T-helper 2 cell (primary cell): Measurements from ENCODE around the gene SPG21.
"Not testable (repeated sequence)": the region's sequence is repeated elsewhere in the genome, so short reads cannot be mapped to it uniquely, and the experiment has no call there.

ENCODE experiments used
- DNase-seq, 5 experiments: peaks; one replicate each; pipeline versions ENCODE4 v3.0.0 to v3.0.0-alpha.2; 2012 to 2022
- total RNA-seq, 2 donors: gene quantifications; one replicate each; lab custom pipeline; 2026; lab: John Stamatoyannopoulos, UW

Gene SPG21, protein sequence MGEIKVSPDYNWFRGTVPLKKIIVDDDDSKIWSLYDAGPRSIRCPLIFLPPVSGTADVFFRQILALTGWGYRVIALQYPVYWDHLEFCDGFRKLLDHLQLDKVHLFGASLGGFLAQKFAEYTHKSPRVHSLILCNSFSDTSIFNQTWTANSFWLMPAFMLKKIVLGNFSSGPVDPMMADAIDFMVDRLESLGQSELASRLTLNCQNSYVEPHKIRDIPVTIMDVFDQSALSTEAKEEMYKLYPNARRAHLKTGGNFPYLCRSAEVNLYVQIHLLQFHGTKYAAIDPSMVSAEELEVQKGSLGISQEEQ
- total RNA-seq, result 38.5 to 39.3 reads per million in 2 donors

DNA sequence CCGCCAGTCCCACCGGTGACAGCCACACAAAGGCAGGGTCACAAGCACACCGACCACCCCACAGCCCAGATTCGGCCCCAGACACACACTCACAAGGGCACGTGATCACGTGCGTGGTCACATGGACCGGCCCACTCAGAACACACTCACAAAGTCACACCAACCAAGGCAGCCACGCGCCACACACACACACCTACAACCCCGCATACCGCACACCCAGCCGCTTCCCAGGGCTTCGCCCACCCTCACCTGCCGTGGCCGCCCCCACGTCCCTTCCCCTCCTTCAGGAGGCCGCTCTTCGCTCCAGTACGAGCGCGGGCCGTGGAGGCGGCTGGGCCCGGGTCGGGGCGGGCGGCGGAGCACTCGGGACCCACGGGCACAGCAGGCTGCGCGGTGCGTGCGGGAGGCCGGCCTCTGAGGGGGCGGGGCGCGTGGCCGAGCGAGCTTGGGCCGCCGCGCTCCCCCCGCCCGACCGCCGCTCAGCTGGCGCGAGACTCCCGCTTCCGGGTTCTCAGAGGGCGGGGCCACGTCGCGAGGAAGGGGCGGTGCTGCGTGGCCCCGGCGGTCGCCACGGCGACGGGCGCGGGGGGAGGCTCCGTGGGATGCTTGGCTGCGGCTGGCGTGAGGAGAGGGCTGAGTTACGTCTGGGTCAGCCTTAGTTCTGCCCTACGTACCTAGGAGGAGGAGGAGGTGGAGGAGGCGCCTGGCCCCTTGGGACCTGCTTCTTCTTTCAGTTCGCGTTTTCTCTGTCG, at the start of gene SPG21:
TSS of gene SPG21 (minus strand) at position 499 of the 752 bp plus-strand sequence. CDS start 6,345 bp downstream, outside the sequence.
- peak; percentile 80 to 93 (median 84) for DNase-seq

DNA sequence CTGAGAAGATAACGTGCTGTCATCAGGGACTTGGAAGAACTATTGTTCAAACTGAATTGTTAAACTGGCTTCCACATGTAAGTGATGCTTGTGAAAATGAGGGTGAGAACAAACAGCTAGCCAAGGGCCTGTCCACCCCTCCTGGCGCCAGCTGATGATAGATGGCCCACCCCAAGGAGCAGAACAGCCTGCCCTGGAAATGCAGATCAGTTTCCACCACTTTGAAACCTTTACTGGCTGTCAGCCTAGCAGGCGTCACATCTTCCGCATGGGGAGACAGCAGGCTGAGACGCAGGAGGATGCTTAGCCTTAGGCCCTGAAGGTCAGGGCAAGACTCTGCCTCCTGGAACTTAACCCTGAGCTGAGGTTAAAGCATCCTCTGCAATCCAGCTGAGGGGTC, 49.1 kb upstream of the SPG21 start:
- no peak for DNase-seq

DNA sequence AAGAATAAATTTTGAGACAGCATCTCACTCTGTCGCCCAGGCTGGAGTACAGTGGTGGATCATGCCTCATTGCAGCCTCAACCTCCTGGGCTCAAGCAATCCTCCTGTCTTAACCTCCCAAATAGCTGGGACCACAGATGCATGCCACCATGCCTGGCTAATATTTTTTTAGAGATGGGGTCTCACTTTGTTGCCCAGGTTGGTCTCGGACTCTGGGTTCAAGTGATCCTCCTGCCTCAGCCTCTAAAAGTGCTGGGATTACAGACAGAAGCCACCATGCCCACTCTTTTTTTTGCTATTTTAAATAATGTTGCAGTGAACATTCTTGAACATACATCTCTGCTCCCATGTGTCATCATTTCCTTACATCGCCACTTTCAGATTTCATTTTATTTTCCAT, 48.7 kb upstream of the SPG21 start:
- no peak for DNase-seq

DNA sequence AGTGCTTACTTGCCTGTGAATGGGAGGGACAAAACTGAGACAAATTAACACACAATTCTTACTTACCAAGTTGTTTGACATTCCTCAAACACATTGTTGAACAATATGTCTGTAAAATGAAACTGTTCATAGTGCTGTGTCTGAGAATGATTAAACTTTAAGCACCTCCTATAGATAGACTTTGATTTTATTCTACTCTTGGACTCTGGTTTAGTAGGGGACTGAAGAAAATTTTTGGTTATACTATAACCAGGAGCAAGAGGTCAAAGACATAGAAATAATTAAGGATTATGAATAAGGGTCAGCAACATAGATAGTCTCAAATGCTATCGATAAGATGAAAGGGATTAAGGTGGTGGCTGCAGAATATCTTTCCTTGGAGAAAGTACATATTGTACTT, 47.6 kb upstream of the SPG21 start:
- no peak for DNase-seq

DNA sequence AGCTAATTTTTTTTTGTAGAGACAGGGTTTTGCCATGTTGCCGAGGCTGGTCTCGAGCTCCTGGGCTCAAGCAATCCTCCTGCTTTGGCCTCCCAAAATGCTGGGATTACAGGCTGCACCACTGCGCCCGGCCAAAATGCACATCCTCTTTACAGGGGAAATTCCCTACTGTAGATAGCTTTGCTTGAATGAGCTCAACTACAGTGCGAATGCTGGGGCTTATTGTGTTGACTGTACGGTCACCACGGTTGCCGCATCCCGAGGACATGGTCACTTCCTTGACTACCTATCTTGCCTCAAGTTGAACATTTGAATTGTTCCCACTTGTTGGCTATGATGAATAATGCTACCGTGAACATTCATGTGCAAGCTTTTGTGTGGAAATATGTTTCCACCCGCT, 45.0 kb upstream of the SPG21 start:
- DNase-seq, result no peak

DNA sequence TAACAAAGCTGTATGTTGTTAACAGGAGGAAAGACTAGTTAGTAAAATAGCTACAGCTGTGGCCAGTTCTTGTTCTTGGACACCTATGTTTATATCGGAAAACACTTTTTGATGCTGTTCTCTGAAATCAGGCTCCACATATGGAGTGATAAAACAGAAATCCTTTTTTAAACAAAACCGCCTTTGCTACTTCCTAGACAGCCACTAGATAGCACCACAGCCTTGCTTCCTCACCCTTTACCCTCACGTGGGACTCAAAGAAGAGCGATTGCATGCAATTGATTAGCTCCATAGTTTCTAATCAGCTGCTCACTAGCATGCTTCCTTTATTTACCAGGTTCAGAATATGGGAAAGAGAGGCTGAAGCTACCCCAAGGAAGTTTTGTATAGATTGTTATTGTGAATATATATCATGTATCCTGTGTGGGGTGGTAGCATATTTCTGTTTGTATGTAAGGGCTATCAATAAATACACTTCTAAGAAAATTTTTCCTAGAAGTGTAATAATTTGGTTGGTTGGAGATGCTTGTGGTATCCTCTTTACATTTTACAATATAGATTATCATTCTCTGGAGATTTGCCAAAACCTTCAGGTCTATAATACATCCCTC, 44.0 kb upstream of the SPG21 start:
- peak in 1 of 5 experiments; percentile 67 for DNase-seq

DNA sequence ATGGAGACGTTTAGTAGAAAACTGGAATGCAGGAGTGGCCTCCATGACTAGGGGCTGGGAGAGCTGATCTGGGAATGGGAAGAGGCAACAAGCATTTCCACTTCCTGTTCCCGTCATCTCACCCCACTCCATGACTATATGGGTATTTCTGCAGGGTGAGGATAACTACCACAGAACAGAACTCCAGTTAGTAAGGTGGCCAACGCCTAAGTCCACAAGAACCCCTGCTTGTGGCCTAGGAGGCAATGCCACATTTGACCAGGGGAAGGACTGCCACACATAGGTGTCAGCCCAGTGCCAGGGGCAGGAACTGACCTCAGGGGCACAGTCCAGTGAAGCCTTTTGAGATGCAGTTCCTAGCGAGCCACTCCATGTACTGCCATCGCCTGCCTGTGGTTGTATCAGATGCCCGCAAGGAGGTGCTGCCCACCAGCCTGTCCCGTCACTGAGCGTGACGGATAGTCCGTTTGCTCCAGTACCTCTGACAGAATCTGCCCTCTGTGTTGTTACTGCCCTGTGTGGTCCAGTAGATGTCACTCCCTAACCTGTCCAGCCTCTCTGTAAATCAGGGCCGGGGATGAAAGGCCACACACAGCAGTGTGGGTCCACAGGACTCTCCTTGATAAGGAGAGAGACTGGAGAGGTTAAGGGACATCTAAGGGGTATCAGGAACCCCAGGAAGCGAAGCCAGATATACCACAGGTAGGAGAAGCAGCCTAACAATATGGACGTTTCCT, 43.3 kb upstream of the SPG21 start:
- DNase-seq, result peak in 3 of 5 experiments; percentile 14 to 59 (median 23)

DNA sequence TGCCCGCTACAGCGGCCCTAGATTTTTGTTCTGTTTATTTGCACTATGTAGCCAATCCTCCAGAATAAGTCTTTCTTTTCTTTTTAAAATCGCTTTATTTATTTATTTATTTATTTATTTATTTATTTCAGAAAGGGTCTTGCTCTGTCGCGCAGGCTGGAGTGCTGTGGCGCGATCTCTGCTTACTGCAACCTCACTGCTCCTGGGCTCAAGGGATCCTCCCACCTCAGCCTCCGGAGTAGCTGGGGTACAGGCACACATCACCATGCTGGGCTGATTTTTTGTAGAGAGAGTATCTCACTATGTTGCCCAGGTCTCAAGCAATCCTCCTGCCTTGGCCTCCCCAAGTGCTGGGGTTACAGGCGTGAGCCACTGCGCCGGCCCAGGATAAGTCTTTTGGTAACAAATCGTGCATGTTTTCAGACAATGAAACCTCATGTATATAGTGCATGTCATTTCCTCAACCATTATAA, 40.1 kb upstream of the SPG21 start:
- no peak for DNase-seq

DNA sequence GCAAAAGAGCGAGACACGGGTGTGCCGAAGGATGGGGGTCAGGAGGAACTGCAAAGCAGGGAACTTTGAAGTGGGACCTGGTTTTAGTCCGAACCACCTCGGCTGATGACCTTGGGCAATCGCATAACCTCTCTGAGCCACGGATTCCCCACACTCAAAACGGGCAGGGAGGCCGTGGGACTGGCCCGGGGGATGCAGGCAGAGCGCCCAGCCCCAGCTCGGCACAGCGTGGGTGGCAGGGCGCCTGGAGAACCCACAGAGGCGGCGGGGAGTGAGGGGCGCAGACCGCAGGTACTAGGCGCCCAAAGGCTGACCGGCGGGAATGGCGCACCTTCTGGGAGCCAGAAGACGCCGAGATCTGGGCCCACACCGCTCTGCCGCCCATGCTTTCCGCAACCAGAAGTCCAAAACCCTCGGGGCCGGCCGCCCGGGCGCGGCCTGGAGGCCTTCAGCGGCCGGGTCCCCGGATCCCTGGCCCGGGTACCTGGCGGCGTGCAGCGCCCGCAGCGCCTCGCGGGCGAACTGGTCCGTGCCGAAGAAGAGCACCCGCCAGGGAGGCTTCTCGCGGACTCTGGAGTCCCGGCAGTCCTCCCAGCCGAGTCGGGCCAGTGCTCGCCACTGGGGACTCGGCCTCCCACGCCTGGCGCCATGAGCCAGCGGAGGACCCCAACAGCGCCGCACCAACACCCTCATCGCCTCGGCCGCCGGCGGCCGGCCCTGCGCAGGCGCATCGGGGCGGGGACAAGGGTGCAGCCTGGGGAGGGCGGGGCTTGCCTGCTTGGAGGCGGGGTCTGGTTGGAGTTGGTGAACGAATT, 39.4 kb upstream of the SPG21 start, which contains the start of gene MTFMT:
TSS of gene MTFMT (minus strand) at position 719 of the 815 bp plus-strand sequence. CDS start at position 693, 26 bp downstream.
- peak; percentile 71 to 90 (median 89) for DNase-seq

DNA sequence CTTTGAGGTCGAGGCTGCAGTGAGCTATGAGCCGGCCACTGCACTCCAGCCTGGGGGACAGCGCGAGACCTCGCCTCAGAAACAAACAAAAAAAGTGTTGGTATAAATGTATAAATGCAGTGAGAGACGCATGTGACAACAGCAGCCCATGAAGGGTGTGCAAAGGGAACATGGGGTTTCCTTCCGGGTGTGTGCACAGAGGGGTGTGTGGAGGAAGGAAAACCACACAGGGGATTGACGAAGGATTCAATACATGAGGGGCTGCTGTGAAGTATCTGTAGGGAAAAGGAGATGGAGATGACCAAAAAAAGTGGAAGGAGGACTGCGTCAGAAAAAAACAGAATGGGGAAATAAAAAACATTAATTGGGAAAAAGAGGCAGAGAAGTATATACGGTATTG, 38.6 kb upstream of the SPG21 start:
- peak in 1 of 5 experiments; percentile 24 for DNase-seq

DNA sequence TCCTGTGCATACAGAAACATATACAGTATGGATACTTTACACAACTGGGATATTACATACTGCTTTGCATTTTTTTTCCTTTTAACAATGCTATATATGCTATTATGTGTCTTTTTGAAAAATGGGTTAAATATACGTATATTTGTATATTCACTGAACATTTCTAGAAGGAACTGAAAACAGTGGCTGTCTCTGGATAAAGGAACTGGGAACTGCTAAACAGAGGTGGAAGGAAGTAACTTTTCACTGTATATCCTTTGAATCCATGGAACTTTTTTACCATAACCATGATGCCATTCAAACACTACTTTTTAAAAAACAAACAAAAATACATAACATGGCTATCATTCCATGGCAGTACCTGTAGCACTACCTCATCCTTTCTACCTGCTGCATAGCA, 37.9 kb upstream of the SPG21 start:
- no peak for DNase-seq

DNA sequence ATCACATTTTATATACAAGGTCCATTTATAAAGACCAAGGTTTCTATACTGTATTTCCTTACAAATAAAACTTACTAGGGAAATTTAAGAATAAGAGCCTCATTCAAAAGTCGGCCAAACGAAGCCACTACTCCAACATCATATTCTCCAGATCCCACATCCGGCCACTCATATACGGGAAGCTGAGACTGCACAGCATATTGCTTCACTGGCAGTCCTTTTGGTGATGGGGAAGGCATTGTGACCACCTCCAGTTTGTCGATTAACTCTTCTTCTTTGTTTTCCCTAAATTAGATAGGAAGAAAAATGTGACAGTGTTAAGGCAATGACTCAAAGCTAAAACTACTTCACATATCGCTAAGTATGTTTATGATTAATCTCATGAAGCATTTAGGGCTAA, 37.0 kb upstream of the SPG21 start:
- no peak for DNase-seq

DNA sequence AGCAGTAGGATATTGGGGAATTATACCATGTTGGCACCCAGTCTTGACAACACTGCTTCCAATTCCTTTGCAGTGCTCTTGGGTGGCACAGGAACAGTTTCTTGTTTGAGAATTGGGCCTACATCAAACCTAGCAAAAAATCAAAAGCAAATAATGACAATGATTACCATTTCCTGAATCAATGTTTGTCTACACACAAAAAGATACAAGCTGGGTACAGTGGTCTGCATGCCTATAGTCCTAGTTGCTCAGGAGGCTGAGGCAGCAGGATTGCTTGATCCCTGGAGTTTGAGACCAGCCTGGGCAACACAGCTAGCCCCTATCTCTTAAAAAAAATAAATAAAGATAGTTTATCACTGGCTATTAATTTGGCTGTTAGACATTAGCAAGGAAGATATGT, 31.8 kb upstream of the SPG21 start:
- no peak for DNase-seq

DNA sequence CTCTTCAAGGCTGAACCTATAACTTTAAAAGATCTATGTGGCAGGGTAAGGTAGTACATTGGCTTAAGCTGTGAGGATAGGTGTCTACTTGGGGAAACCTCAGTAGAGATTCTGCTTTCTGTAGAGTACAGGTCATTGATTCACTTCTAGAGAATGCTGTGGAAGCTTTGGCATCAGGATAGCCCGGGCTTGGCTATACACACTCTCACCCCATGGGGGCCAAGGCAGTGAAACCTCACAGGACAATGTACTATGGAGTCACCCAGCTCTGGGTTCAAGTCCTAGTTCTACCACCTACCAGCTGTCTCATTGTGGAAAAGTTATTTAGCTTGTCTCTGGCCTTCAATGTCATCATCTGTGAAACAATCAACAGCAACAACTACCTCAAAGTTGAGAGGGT, 30.7 kb upstream of the SPG21 start:
- DNase-seq, result no peak

DNA sequence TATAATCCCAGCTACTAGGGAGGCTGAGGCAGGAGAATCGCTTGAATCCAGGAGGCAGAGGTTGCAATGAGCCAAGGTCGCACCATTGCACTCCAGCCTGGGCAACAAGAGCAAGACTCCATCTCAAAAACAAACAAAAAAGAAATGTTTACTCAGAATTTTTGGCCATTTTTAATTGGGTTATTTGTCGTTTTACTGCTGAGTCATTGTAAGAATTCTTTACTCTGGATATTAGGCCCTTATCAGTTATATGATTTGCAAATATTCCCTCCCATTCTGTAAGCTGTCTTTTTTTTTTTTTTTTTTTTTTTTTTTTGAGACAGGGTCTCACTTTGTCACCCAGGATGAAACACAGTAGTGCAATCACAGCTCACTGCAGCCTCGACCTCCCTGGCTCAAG, 21.5 kb upstream of the SPG21 start:
- DNase-seq, result not testable (repeated sequence)

DNA sequence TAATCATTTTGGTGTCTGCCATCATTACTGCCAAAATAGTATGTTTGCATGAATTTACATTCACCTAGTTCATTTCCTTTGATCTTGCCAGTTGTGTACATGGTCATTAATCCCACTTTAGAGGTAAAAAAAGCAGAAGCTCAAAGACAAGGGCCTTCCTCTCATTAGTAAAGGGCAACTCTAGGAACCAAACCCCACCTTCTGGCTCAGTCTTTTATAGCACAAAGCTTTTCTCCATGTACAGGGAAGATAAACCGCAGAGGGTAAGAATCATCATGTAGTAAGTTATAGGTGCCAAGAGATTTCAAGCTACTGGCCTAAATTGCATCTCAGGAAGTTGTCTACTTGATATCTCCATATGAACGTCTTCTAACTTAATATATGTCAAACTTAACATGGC, 19.3 kb upstream of the SPG21 start:
- no peak for DNase-seq

DNA sequence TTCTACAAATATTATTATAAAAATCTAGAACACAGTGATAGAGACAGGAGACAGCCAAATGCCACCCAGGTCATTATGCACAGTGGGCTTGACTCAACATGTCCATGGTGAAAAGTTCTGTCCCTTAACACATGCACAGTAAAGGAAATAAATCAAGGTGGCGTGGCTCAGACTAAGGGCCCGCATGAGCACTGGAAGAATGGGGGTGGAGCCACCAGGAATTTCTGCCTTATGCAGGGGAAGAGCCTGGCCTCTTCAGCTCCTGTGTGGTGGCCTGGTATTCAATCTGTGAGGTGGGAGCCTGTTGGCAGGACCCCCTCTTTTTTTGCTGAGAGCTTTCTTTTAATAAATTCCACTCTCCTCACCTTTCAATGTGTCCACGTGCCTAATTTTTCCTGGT, 17.2 kb upstream of the SPG21 start:
- DNase-seq, result no peak

DNA sequence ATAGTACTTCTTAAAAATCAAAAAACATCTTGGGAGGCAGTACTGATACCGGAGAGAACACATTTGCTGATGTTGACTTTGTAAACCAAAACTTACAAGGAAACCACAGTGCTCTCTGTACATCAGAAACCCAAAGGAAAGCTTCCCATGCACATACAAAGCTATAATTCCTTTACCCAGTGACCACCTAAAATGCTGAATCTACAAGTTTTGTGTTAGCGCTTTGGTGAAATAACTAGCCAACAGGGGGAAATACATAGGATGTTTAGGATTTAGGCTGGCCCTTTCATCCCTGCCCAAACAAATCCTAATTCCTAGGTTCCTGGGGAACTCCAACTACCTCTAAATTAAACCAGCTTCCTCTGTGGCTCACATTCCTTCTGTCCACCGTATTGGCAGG, 15.3 kb upstream of the SPG21 start:
- DNase-seq, result no peak

DNA sequence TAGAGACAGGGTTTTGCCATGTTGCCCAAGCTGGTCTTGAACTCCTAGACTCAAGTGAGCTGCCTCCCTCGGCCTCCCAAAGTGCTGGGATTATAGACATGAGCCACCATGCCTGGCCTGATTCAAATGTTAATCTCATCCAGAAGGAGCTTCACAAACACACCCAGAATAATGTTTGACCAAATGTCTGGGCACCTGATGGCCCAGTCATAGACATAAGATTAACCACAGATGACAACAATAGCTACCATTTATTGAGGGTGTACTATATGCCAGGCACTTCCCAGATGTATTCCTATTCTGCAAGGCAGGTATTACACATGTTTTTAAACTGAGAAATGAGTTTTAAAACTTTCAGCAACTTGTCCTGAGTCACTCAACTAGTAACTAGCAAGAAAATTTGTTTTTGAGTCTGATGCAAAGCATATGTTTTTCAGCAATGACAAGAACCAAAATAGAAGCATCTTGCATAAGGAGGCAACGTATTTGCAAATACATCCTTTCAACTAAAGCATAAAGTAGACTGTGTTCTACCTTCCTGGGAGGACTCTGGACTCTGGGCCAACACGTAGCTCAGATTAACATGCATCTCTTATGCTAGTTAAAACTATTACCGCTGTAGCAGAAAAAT, 8.1 kb upstream of the SPG21 start:
- DNase-seq, result no peak

DNA sequence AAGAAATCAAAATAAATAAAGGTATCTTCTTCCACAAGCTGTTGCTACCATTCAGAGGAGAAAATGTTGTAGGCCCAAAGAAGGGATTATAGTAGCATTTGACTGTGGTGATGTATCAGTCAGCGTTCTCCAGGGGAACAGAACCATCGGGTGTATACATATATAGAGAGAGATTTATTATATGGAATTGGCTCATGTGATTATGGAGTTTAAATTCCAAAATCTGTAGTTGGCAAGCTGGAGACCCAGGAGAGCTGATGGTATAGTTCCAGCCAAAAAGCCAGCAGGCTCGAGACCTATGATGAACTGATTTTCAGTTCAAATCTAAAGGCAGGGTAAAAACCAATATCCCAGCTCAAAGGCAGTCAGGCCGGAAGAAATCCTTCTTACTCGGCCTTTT, 7.4 kb upstream of the SPG21 start:
- DNase-seq, result no peak

DNA sequence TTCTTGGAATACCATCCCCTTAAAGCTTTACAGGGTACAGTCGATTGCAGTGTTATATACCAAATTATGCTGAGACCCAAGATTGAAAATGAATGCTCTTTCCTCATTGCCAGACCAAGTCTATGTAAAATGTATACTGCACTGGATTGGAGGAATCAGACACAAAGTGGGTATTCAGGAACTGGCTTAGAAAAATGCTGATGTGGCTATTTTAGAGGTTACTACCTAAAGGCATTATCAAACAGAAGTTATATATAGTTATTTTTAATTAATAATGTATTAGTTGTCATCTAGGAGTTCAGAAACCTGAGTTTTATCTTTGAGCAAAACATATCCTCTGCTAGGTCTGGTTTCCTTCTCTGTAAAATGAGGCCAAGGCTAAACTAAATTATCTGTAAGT, 3.6 kb upstream of the SPG21 start:
- DNase-seq, result no peak
